Right lobe of liver (tissue), 6 donors: ENCODE measurements around the gene MCTP1. TPM values are rescaled to one million over a fixed set of nuclear protein-coding genes. Genes with fewer than 3 reads are reported as not detected.

Experiments
- ATAC-seq, 4 donors: fragments of 200-7000 bp; cut with Tn5 transposase; one replicate each; pipeline ENCODE4 v1.9.1; 2020; ENCODE audit warnings: mild to moderate bottlenecking in 4 of 4, moderate library complexity in 4 of 4
- DNase-seq, 3 donors: peaks; one replicate each; pipeline ENCODE4 v3.0.0-alpha.2; 2020
- H3K27ac ChIP-seq, 3 donors: fragments of 200-600 bp; one replicate each; pipeline ENCODE4 v1.8.0; 2022
- H3K27me3 ChIP-seq, 2 donors: fragments of 200-600 bp; one replicate each; pipeline ENCODE4 v1.8.0; 2022
- H3K36me3 ChIP-seq, 4 donors: fragments of 200-600 bp; sonication (generic) in 1 of 4; one replicate each; pipeline versions ENCODE4 v1.5.1 to v1.8.0; 2017 to 2022; ENCODE audit warnings: control low read depth in 1 of 4
- H3K4me1 ChIP-seq, 4 donors: fragments of 200-600 bp; sonication (generic) in 1 of 4; one replicate each; pipeline versions ENCODE4 v1.5.1 to v1.8.0; 2017 to 2022; ENCODE audit warnings: control low read depth in 1 of 4
- H3K4me3 ChIP-seq, 3 donors: fragments of 200-600 bp; one replicate each; pipeline ENCODE4 v1.8.0; 2022
- H3K9me3 ChIP-seq, 4 donors: fragments of 200-600 bp; sonication (generic) in 1 of 4; one replicate each; pipeline versions ENCODE4 v1.5.1 to v1.8.0; 2017 to 2022; ENCODE audit warnings: control low read depth in 1 of 4
- POLR2A ChIP-seq: fragments of 450-650 bp; IDR thresholded peaks from one replicate; pipeline ENCODE4 v1.6.1; 2017; ENCODE audit warnings: antibody characterized with exemption, mild to moderate bottlenecking
- WGBS: methylation state at CpG from one replicate; pipeline ENCODE4 v1.1.6; 2018; ENCODE audit warnings: low coverage, low lambda C conversion rate; ENCODE audit not compliant: insufficient coverage; ENCODE audit errors: missing lambda C conversion rate; 5-methylcytosine and 5-hydroxymethylcytosine counted together
- intact Hi-C, 2 donors: fragments of 100-400 bp; cut with DNase I; formaldehyde crosslinking; loops; one replicate each; pipeline versions ENCODE4 v1.11.2 to v1.14.1; 2022
- total RNA-seq, 6 experiments: library from RNA; depleted of rRNA in 2 of 6; stranded (reverse); fragments of >200 nt in 2 of 6; fragmentation: NEBNext Ultra II Directional in 3 of 6; extraction: Animal tissue kit (Norgen Biotek cat#: 25700) in 3 of 6; gene quantifications; one replicate each; pipeline versions ENCODE4 v1.1.0 to v1.2.4, GENCODE V29; 2016 to 2023
- TF ChIP-seq, protein P1 (sequence below), 4 donors: fragments of 200-600 bp in 3 of 4; fragments of 450-650 bp in 1 of 4; IDR thresholded peaks; one replicate each; pipeline versions ENCODE4 v1.5.1 to v1.8.0; 2016 to 2022; ENCODE audit warnings: antibody characterized with exemption in 4 of 4, mild to moderate bottlenecking in 2 of 4
- donor health status: DM: no; HTN: yes; CAD: no.
- donor health status: DM: no; HTN: no; CAD: no.
- donor health status: DM: no; HTN: no; CAD: no.
- donor health status: DM: no; HTN: yes; CAD: no.
- donor health status: DM: no; HTN: yes; CAD: no.

MCTP1 gene
- total RNA-seq, 6 experiments from 2014 or later, result 1.2 to 5.9 (median 3.5) TPM

DNA sequence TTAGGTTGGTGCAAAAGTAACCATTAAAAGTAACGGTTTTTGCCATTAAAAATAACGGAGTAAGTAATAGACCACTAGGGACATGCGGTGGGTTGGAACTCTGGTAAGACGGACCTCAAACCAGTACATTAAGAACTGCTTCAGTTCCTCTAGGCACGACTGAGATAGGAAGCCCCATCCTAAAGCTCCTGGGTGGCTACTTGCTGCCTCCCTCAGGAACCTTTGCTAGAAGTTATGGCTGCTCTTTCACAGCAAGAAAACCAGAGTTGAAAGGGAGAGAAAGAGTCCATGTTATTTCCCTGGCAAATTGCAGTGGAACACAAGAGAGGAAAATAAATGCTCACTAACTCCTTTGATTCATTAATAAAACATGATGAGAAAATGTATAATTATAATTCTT lies 47.6 kb downstream of the MCTP1 start:
- Histone ChIP-seq H3K36me3 (no peaks in the 10 kb centered on the region), H3K9me3 (no peaks in the 10 kb centered on the region), H3K27me3 (no peaks in the 10 kb centered on the region), H3K27ac (no peak overlapping the region), H3K4me1 (no peaks in the 10 kb centered on the region), H3K4me3 (no peak overlapping the region)
- DNase-seq (no peak), ATAC-seq (no peak)
- WGBS, result 55% methylated on average over 5 of the region's 5 CpGs
- intact Hi-C loops, result no loop called here
- TF ChIP-seq, protein P1, sequence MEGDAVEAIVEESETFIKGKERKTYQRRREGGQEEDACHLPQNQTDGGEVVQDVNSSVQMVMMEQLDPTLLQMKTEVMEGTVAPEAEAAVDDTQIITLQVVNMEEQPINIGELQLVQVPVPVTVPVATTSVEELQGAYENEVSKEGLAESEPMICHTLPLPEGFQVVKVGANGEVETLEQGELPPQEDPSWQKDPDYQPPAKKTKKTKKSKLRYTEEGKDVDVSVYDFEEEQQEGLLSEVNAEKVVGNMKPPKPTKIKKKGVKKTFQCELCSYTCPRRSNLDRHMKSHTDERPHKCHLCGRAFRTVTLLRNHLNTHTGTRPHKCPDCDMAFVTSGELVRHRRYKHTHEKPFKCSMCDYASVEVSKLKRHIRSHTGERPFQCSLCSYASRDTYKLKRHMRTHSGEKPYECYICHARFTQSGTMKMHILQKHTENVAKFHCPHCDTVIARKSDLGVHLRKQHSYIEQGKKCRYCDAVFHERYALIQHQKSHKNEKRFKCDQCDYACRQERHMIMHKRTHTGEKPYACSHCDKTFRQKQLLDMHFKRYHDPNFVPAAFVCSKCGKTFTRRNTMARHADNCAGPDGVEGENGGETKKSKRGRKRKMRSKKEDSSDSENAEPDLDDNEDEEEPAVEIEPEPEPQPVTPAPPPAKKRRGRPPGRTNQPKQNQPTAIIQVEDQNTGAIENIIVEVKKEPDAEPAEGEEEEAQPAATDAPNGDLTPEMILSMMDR (IDR thresholded peaks at IDR 0.05), result no peak
- no peak for TF ChIP-seq POLR2A

DNA sequence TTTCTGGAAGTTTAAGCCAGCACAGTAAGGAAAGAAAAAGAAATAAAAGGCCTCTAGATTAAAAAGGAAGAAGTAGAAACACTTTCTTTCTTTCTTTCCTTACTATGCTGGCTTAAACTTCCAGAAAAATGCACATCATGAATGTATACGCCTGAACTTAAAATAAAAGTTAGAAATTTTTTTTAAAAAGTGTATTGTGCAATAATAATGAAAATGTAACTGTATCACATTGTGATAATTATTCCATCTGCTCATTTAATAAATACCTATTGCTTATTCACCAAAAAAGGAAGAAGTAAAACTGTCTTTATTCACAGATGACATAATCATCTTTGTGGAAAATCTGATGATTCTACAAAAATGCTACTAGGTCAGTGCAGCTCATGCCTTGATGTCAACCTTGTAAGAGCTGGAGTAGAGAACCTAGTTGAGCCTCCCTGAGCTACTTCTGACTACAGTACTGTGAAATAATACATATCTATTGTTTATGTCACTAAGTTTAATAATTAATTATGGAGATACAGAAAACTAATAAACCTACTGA lies 49.4 kb downstream of the MCTP1 start:
- DNase-seq (no peak), ATAC-seq (no peak)
- no peak overlapping the region for H3K27ac ChIP-seq
- no peaks in the 10 kb centered on the region for H3K36me3 ChIP-seq
- intact Hi-C loops, result no loop called here
- H3K27me3 ChIP-seq, result no peaks in the 10 kb centered on the region
- no peak overlapping the region for H3K4me3 ChIP-seq
- no peak for TF ChIP-seq POLR2A
- TF ChIP-seq, protein P1 (IDR thresholded peaks at IDR 0.05), result no peak
- H3K9me3 ChIP-seq, result no peaks in the 10 kb centered on the region
- 53% methylated on average over 1 of the region's 1 CpG for WGBS
- no peaks in the 10 kb centered on the region for H3K4me1 ChIP-seq

DNA sequence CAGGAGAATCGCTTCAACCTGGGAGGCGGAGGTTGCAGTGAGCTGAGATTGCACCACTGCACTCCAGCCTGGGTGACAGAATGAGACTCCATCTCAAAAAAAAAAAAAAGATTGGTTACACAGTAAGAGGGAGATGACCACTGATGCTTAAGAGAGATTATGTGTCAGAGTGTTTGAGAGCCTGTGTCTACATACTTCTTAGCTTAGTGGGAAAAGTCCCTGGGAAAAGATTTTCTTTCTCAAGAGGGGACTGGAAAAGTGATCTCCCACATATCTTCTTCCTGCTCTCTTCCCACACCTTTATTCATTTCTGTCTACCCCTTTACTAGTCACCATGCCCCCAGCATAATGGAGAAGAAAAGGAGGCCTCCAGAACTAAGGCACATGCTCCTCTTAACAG lies 55.2 kb downstream of the MCTP1 start:
- WGBS, result no CpG with 5 or more reads among the region's 2 CpGs
- intact Hi-C loops, result no loop called here
- no peak overlapping the region for H3K27ac ChIP-seq
- no peak for TF ChIP-seq POLR2A
- TF ChIP-seq, protein P1 (IDR thresholded peaks at IDR 0.05), result no peak
- H3K9me3 ChIP-seq, result no peaks in the 10 kb centered on the region
- no peak overlapping the region for H3K4me3 ChIP-seq
- H3K36me3 ChIP-seq, result no peaks in the 10 kb centered on the region
- no peak for ATAC-seq
- no peak for DNase-seq
- H3K27me3 ChIP-seq, result no peaks in the 10 kb centered on the region
- H3K4me1 ChIP-seq, result no peaks in the 10 kb centered on the region

DNA sequence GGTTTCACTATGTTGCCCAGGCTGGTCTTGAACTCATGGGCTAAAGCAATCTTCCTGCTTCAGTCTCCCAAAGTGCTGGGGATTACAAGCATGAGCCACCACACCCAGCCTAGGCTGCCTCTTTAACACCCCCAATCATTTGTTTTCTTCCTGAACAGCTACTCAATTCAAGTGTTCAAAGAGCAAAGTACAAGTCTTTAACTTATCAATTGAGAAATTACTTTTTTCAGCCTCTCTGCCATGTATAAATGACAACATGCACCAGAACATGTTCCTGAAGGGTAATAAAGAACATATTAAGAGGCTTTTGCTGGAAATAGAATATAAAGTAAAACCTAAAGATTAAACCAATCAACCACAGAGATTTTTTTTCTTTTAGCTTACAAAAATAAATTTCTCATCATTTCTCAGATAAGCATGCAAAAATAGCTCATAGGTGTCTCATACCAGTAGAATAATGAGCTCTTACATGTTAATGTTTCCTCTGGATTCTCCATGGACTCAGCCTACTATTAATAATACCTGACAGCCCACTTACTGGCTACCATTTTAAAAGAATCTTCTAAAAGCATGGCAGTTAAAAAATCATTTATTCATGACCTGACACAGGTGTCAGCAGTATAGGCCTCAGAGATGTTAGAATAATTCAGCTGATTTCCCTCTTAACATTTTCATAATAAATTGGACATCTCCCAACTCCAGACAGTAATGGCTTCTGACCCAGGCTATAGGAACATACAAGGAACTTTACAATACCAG lies 60.0 kb downstream of the MCTP1 start:
- Histone ChIP-seq H3K4me3 (no peak overlapping the region), H3K27me3 (no peaks in the 10 kb centered on the region), H3K9me3 (no peaks in the 10 kb centered on the region), H3K36me3 (no peaks in the 10 kb centered on the region), H3K4me1 (no peaks in the 10 kb centered on the region), H3K27ac (no peak overlapping the region)
- intact Hi-C loops, result no loop called here
- no peak for DNase-seq
- TF ChIP-seq, protein P1 (IDR thresholded peaks at IDR 0.05), result no peak
- no peak for TF ChIP-seq POLR2A
- no peak for ATAC-seq
